Adrenal gland (tissue), 5 donors: ENCODE measurements around the gene VENTX.

Experiments
- CTCF ChIP-seq, 6 experiments: fragments of 450-650 bp in 4 of 6; fragments of 200-600 bp in 2 of 6; sonication (generic) in 1 of 6; IDR thresholded peaks; 1 replicate in 5 of 6; 2 replicates in 1 of 6; pipeline versions ENCODE4 v1.5.1 to v1.8.0; 2016 to 2021; ENCODE audit warnings: antibody characterized with exemption in 6 of 6, mild to moderate bottlenecking in 2 of 6, moderate library complexity in 1 of 6
- POLR2A ChIP-seq, 2 donors: fragments of 450-650 bp; IDR thresholded peaks; one replicate each; pipeline ENCODE4 v1.6.1; 2017; ENCODE audit warnings: antibody characterized with exemption in 2 of 2, mild to moderate bottlenecking in 2 of 2, moderate library complexity in 1 of 2
- donor health status: DM: no; HTN: no; CAD: no.

- no peak for TF ChIP-seq CTCF (IDR thresholded peaks at IDR 0.05)
- no peak for TF ChIP-seq POLR2A (IDR thresholded peaks at IDR 0.05)
Observed at GRCh38 chr10:133243593-133243992, 5.9 kb downstream of the VENTX start.
